Smooth muscle cell (in vitro differentiated cells): ENCODE measurements around the gene RASL12. TPM values are rescaled to one million over a fixed set of nuclear protein-coding genes. Genes with fewer than 3 reads are reported as not detected.

Source experiments
- DNase-seq: peaks from one replicate; lab custom pipeline; 2025; ENCODE audit not compliant: unreplicated experiment; lab: John Stamatoyannopoulos, UW
- H2AFZ ChIP-seq: fragments of 200-600 bp; sonication (generic); 2 replicates; pipeline ENCODE4 v1.6.0; 2016; ENCODE audit warnings: antibody characterized with exemption, low read depth, mild to moderate bottlenecking
- H3F3A ChIP-seq: fragments of 200-600 bp; sonication (generic); 2 replicates; pipeline ENCODE4 v1.6.0; 2017; ENCODE audit warnings: antibody characterized with exemption, low read depth
- H3K27ac ChIP-seq: fragments of 200-600 bp; sonication (generic); 2 replicates; pipeline ENCODE4 v1.5.1; 2016; ENCODE audit warnings: low read depth, mild to moderate bottlenecking
- H3K27me3 ChIP-seq: fragments of 200-600 bp; sonication (generic); 2 replicates; pipeline ENCODE4 v1.6.1; 2016; ENCODE audit warnings: low read depth, mild to moderate bottlenecking
- H3K36me3 ChIP-seq: fragments of 200-600 bp; sonication (generic); 2 replicates; pipeline ENCODE4 v1.5.1; 2016; ENCODE audit warnings: low read depth
- H3K4me1 ChIP-seq: fragments of 200-600 bp; sonication (generic); 2 replicates; pipeline ENCODE4 v1.5.1; 2016; ENCODE audit warnings: low read depth
- H3K4me2 ChIP-seq: fragments of 200-600 bp; sonication (generic); 2 replicates; pipeline ENCODE4 v1.6.0; 2016; ENCODE audit warnings: mild to moderate bottlenecking
- H3K4me3 ChIP-seq: fragments of 200-600 bp; sonication (generic); 2 replicates; pipeline ENCODE4 v1.5.1; 2016; ENCODE audit warnings: mild to moderate bottlenecking
- H3K79me2 ChIP-seq: fragments of 200-600 bp; sonication (generic); 2 replicates; pipeline ENCODE4 v1.6.0; 2016; ENCODE audit warnings: low read depth, mild to moderate bottlenecking
- H3K9ac ChIP-seq: fragments of 200-600 bp; sonication (generic); 2 replicates; pipeline ENCODE4 v1.6.0; 2016; ENCODE audit warnings: low read depth
- H3K9me3 ChIP-seq: fragments of 200-600 bp; sonication (generic); replicated peaks from 2 replicates; pipeline ENCODE4 v1.5.1; 2016; ENCODE audit warnings: low read depth
- H4K20me1 ChIP-seq: fragments of 200-600 bp; sonication (generic); 2 replicates; pipeline ENCODE4 v1.6.0; 2016; ENCODE audit warnings: low read depth
- CTCF ChIP-seq: fragments of 200-600 bp; sonication (generic); IDR thresholded peaks from 2 replicates; pipeline ENCODE4 v1.5.1; 2017; ENCODE audit warnings: borderline replicate concordance, mild to moderate bottlenecking, antibody characterized with exemption; ENCODE audit not compliant: insufficient read depth, poor library complexity, severe bottlenecking
- WGBS: methylation state at CpG from one replicate; pipeline ENCODE4 v1.1.7; 2016; ENCODE audit warnings: low lambda C conversion rate; 5-methylcytosine and 5-hydroxymethylcytosine counted together
- polyA plus RNA-seq: library from polyadenylated mRNA; unstranded; fragments of >200 nt; fragmentation: Nextera tagmentation; extraction: Ambion mirVana; gene quantifications from 2 replicates; pipeline ENCODE4 v1.2.1, GENCODE V29; 2016
- small RNA-seq: library from RNA; depleted of rRNA; stranded (forward); fragments of <200 nt; gene quantifications from one replicate; pipeline ENCODE3, GENCODE V24; 2014
- total RNA-seq: library from RNA; depleted of rRNA; stranded (reverse); fragments of >200 nt; gene quantifications from 2 replicates; pipeline ENCODE4 v1.2.3, GENCODE V29; 2014

The RASL12 gene
- total and polyA plus RNA-seq, 2 experiments from 2014 or later, result 8.7 to 14.6 TPM

GRCh38 chr15:65004993-65005392, 62.8 kb downstream of the RASL12 start:
- Histone ChIP-seq H3K4me1 (peaks cover 6% of the 10 kb centered on the region), H4K20me1 (no peaks in the 10 kb centered on the region), H3K27ac (no peak overlapping the region), H3K27me3 (no peaks in the 10 kb centered on the region), H3K4me3 (no peak overlapping the region), H3K9ac (no peak overlapping the region), H3F3A (no peaks in the 10 kb centered on the region), H2AFZ (no peak overlapping the region), H3K36me3 (no peaks in the 10 kb centered on the region), H3K9me3 (no peaks in the 10 kb centered on the region), H3K79me2 (no peaks in the 10 kb centered on the region), H3K4me2 (no peak overlapping the region)
- TF ChIP-seq CTCF, result no peak
- DNase-seq, result no peak
- WGBS, result 93% methylated on average over 3 of the region's 3 CpGs

Small RNAs within 50 kb of the gene (small RNA-seq; reads per million reads assigned to genes)
- not detected for gene AC013553.1

Other genes with a start within 250 kb of the RASL12 start
- 0.40 and 1.6 TPM in 2 replicates for gene PIF1, start 242.3 kb downstream of the RASL12 start, total RNA-seq
- gene PIF1, start 242.3 kb downstream of the RASL12 start, polyA plus RNA-seq, result 1.5 TPM in 2 replicates
- gene PLEKHO2, start 226.1 kb downstream of the RASL12 start, total RNA-seq, result 7.9 and 13.7 TPM in 2 replicates
- gene PLEKHO2, start 226.1 kb downstream of the RASL12 start, polyA plus RNA-seq, result 16.3 and 20.0 TPM in 2 replicates
- 1.3 and 1.7 TPM in 2 replicates for gene ANKDD1A, start 156.1 kb downstream of the RASL12 start, total RNA-seq
- gene ANKDD1A, start 156.1 kb downstream of the RASL12 start, polyA plus RNA-seq, result 2.8 and 5.6 TPM in 2 replicates
- gene SPG21, start 78.1 kb downstream of the RASL12 start, total RNA-seq, result 84.8 and 94.4 TPM in 2 replicates
- 95.0 and 110 TPM in 2 replicates for gene SPG21, start 78.1 kb downstream of the RASL12 start, polyA plus RNA-seq
- gene MTFMT, start 38.4 kb downstream of the RASL12 start, total RNA-seq, result 16.8 and 19.9 TPM in 2 replicates
- gene MTFMT, start 38.4 kb downstream of the RASL12 start, polyA plus RNA-seq, result 11.3 and 15.5 TPM in 2 replicates
- gene SLC51B, start 22.6 kb downstream of the RASL12 start, total RNA-seq, result not detected in 2 replicates
- not detected in 2 replicates for gene SLC51B, start 22.6 kb downstream of the RASL12 start, polyA plus RNA-seq
- gene KBTBD13, start 8.8 kb upstream of the RASL12 start, total RNA-seq, result not detected in 2 replicates
- gene KBTBD13, start 8.8 kb upstream of the RASL12 start, polyA plus RNA-seq, result 0.11 and 0.66 TPM in 2 replicates
- 0.90 and 1.0 TPM in 2 replicates for gene UBAP1L, start 47.2 kb upstream of the RASL12 start, total RNA-seq
- 1.2 and 3.1 TPM in 2 replicates for gene UBAP1L, start 47.2 kb upstream of the RASL12 start, polyA plus RNA-seq
- 13.4 and 14.3 TPM in 2 replicates for gene PDCD7, start 65.8 kb upstream of the RASL12 start, total RNA-seq
- gene PDCD7, start 65.8 kb upstream of the RASL12 start, polyA plus RNA-seq, result 10.4 and 11.6 TPM in 2 replicates
- 34.8 and 46.6 TPM in 2 replicates for gene CLPX, start 117.4 kb upstream of the RASL12 start, total RNA-seq
- gene CLPX, start 117.4 kb upstream of the RASL12 start, polyA plus RNA-seq, result 21.7 and 21.8 TPM in 2 replicates
- gene CILP, start 143.5 kb upstream of the RASL12 start, total RNA-seq, result 84.4 and 114 TPM in 2 replicates
- 87.9 and 125 TPM in 2 replicates for gene CILP, start 143.5 kb upstream of the RASL12 start, polyA plus RNA-seq
- gene PARP16, start 218.9 kb upstream of the RASL12 start, total RNA-seq, result 6.0 and 10.0 TPM in 2 replicates
- gene PARP16, start 218.9 kb upstream of the RASL12 start, polyA plus RNA-seq, result 11.7 and 15.1 TPM in 2 replicates
- not detected in 2 replicates for gene RNU5A-1, start 228.1 kb upstream of the RASL12 start, total RNA-seq
- not detected in 2 replicates for gene RNU5A-1, start 228.1 kb upstream of the RASL12 start, polyA plus RNA-seq
- gene RNU5B-1, start 236.7 kb upstream of the RASL12 start, total RNA-seq, result not detected in 2 replicates
- not detected in 2 replicates for gene RNU5B-1, start 236.7 kb upstream of the RASL12 start, polyA plus RNA-seq